GM12874 (cell line): Measurements from ENCODE around the gene CITED2.

ENCODE experiments used
- TF ChIP-seq, protein P1 (sequence below): IDR thresholded peaks from 2 replicates; pipeline ENCODE4 v1.5.1; 2011; ENCODE audit warnings: low read depth, mild to moderate bottlenecking, control low read depth, low read length, moderate library complexity; ENCODE audit not compliant: insufficient read depth

CITED2 gene

GRCh38 chr6:139392794-139393193, 18.3 kb upstream of the CITED2 start:
- TF ChIP-seq, protein P1, sequence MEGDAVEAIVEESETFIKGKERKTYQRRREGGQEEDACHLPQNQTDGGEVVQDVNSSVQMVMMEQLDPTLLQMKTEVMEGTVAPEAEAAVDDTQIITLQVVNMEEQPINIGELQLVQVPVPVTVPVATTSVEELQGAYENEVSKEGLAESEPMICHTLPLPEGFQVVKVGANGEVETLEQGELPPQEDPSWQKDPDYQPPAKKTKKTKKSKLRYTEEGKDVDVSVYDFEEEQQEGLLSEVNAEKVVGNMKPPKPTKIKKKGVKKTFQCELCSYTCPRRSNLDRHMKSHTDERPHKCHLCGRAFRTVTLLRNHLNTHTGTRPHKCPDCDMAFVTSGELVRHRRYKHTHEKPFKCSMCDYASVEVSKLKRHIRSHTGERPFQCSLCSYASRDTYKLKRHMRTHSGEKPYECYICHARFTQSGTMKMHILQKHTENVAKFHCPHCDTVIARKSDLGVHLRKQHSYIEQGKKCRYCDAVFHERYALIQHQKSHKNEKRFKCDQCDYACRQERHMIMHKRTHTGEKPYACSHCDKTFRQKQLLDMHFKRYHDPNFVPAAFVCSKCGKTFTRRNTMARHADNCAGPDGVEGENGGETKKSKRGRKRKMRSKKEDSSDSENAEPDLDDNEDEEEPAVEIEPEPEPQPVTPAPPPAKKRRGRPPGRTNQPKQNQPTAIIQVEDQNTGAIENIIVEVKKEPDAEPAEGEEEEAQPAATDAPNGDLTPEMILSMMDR: no peak

GRCh38 chr6:139391709-139392108, 17.3 kb upstream of the CITED2 start:
- TF ChIP-seq, protein P1: no peak

GRCh38 chr6:139390447-139390846, 16.0 kb upstream of the CITED2 start:
- TF ChIP-seq, protein P1: no peak

DNA sequence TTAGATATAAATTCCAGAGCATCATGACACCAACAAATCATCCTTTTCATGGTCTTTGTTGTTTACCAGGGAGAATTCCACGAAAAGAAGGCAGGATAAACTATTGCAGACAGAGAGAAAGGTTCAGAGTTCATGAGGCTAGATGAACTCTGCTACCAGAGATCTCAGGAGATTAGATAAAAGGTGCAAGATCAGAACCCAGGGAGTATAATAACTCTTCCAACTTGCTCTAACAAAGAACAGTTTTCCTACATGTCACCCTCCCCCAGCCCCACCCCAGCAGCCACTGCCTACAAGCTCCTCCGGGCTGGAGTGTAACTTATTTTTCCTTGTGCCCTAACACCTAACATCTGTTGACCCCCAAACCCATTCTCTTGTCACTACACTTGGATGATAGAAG, 13.9 kb upstream of the CITED2 start:
- TF ChIP-seq, protein P1: no peak

DNA sequence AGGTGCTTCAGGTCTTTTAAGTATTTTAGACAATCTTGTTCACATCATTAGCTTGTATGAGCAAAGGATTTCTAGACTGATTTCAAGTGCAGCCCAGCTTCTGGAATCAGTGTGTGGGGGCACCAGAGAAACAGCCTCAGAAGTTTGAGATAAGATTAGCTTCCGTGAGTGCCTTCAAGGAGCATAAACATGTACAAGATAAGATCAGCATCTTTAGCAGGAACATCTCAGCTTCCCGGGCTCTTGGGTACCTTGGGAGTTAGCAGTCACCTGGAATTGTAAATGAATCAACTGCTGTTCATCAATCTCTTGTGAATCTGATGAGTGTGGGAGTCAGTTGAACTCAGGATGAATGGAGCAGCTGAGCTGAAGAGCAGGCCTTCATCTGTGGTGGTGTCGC, 12.0 kb upstream of the CITED2 start:
- TF ChIP-seq, protein P1: no peak

DNA sequence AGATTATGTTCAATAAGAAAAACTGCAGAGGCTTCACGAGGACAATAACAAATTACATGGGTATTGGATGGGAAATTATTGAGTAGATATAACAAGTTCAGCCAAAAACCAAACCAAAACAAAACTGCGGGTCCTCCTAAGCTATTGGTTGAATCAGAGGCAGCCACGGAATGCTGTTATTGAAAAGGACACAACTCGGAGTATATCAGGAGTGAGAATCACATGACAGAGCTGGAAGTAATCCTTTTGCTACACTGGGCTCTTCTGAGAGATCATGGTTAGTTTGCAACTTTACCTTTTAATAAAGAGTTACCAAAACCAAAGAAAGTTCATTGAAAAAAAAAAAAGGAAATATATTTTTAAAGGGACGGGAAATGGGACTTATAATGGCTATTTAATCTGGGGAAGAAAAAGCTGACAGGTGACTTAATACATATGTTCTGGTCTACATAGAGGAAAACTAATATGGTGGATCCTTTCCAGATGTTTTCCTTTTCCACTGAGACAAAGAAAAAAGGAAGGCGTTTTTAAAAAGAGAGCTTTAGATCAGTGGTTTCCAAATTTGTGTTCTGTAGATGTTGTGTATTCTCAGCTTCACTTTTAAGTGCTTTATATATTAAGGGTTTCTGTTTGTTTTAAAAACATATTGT, 6.9 kb upstream of the CITED2 start:
- TF ChIP-seq, protein P1: no peak

DNA sequence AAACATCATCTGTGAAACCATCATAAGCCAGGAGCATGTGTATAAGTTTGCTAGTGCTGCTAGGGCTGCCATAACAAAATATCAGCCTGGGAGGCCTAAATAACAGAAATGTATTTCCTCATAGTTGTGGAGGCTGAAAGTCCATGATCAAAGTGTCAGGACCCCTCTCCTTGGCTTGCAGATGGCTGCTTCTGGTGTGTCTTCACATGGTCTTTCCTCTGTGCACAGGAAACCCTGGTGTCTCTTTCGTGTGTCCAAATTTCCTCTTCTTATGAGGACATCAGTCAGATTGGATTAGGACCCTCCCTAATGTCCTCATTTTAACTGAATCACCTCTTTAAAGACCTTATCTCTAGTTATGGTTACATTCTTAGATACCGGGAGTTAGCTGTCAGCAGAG, 6.2 kb upstream of the CITED2 start:
- TF ChIP-seq, protein P1: no peak
